HepG2 (cell line): ENCODE data around the gene NRSN2. TPM values are rescaled to one million over a fixed set of nuclear protein-coding genes. Genes with fewer than 3 reads are reported as not detected.

Experiments used
- ARNT ChIP-seq: fragments of 450-650 bp; IDR thresholded peaks from 2 replicates; pipeline ENCODE4 v1.6.1; 2017
- BCL6 ChIP-seq: IDR thresholded peaks from 2 replicates; pipeline ENCODE4 v1.6.1; 2016; ENCODE audit warnings: missing genetic modification reagents, missing compliant biosample characterization
- GLI4 ChIP-seq: sonication (generic); formaldehyde crosslinking; IDR thresholded peaks from 2 replicates; pipeline ENCODE4 v1.5.1; 2020; ENCODE audit warnings: missing genetic modification reagents, mild to moderate bottlenecking, moderate library complexity, borderline replicate concordance
- KMT2A ChIP-seq: sonication (generic); formaldehyde crosslinking; IDR thresholded peaks from 2 replicates; pipeline ENCODE4 v1.4.0; 2020; ENCODE audit warnings: missing genetic modification reagents
- PAWR ChIP-seq: sonication (generic); formaldehyde crosslinking; IDR thresholded peaks from 2 replicates; pipeline ENCODE4 v1.4.0; 2020; ENCODE audit warnings: missing genetic modification reagents, mild to moderate bottlenecking, borderline replicate concordance
- RBFOX2 ChIP-seq: fragments of 200-400 bp; formaldehyde crosslinking; IDR thresholded peaks from 2 replicates; pipeline ENCODE4 v1.6.1; 2017; ENCODE audit warnings: low read depth, mild to moderate bottlenecking, low read length
- RERE ChIP-seq: IDR thresholded peaks from 2 replicates; pipeline ENCODE4 v1.6.1; 2016; ENCODE audit warnings: low read depth, missing genetic modification reagents, missing compliant biosample characterization
- REST ChIP-seq, 2 experiments: IDR thresholded peaks; 2 replicates each; pipeline ENCODE4 v1.6.1; 2011 to 2012; ENCODE audit warnings: low read length in 2 of 2, borderline replicate concordance in 1 of 2, low read depth in 1 of 2, mild to moderate bottlenecking in 1 of 2, moderate library complexity in 1 of 2
- ZBTB1 ChIP-seq: sonication (generic); formaldehyde crosslinking; IDR thresholded peaks from 2 replicates; pipeline ENCODE4 v1.4.0; 2020; ENCODE audit warnings: missing genetic modification reagents, borderline replicate concordance
- ZFX ChIP-seq: sonication (generic); formaldehyde crosslinking; IDR thresholded peaks from 2 replicates; pipeline ENCODE4 v1.4.0; 2020; ENCODE audit warnings: mild to moderate bottlenecking, low read depth, missing genetic modification reagents, moderate library complexity
- ZNF691 ChIP-seq: sonication (generic); formaldehyde crosslinking; IDR thresholded peaks from 2 replicates; pipeline ENCODE4 v1.4.0; 2020; ENCODE audit warnings: missing genetic modification reagents, low read depth, mild to moderate bottlenecking, borderline replicate concordance
- polyA plus RNA-seq, 8 experiments: library from polyadenylated mRNA; depleted of rRNA in 3 of 8; stranded (reverse) in 7 of 8; unstranded in 1 of 8; fragments of >200 nt; fragmentation: Illumina TruSeq in 4 of 8; extraction: Trizol in 4 of 8; gene quantifications; 2 replicates each; pipeline versions ENCODE4 v1.2.1 to v1.2.3, GENCODE V29; 2011 to 2016; ENCODE audit warnings: low read depth in 4 of 8, missing spikeins in 1 of 8, mixed read lengths in 1 of 8; ENCODE audit not compliant: insufficient read depth in 1 of 8
- total RNA-seq, 5 experiments: library from RNA; depleted of rRNA; stranded (reverse); fragments of >200 nt; fragmentation: Illumina TruSeq; extraction: Trizol; gene quantifications; 2 replicates each; pipeline ENCODE4 v1.2.3, GENCODE V29; 2016; ENCODE audit warnings: low read depth in 1 of 5
- TF ChIP-seq, protein P1 (sequence below): sonication (generic); formaldehyde crosslinking; IDR thresholded peaks from 2 replicates; pipeline ENCODE4 v1.5.1; 2020; ENCODE audit warnings: mild to moderate bottlenecking, missing genetic modification reagents, borderline replicate concordance

The NRSN2 gene
- total and polyA plus RNA-seq, 2 of the 13 experiments (the other 11 are each of a cell fraction or from before 2014, with no cell fraction given): 32.3 to 49.4 TPM

- peak in 1 of 2 experiments; percentile 85; a peak in 2 of 4 replicates for TF ChIP-seq REST (IDR thresholded peaks at IDR 0.05; ENCODE audit: borderline replicate concordance in 1 of 2, low read depth in 1 of 2, low read length in 2 of 2)
- TF ChIP-seq RBFOX2: peak; percentile 13
- peak; percentile 63; the same call in 1 of the 2 replicates for TF ChIP-seq KMT2A (CRISPR knock-in tag)
- TF ChIP-seq GLI4 (CRISPR knock-in tag): peak; percentile 78; the same call in 1 of the 2 replicates
- peak; percentile 90; the same call in 1 of the 2 replicates for TF ChIP-seq ZNF691 (CRISPR knock-in tag)
- peak; percentile 91 for TF ChIP-seq BCL6 (CRISPR knock-in tag)
- no peak for TF ChIP-seq ZBTB1 (CRISPR knock-in tag)
- TF ChIP-seq, protein P1, sequence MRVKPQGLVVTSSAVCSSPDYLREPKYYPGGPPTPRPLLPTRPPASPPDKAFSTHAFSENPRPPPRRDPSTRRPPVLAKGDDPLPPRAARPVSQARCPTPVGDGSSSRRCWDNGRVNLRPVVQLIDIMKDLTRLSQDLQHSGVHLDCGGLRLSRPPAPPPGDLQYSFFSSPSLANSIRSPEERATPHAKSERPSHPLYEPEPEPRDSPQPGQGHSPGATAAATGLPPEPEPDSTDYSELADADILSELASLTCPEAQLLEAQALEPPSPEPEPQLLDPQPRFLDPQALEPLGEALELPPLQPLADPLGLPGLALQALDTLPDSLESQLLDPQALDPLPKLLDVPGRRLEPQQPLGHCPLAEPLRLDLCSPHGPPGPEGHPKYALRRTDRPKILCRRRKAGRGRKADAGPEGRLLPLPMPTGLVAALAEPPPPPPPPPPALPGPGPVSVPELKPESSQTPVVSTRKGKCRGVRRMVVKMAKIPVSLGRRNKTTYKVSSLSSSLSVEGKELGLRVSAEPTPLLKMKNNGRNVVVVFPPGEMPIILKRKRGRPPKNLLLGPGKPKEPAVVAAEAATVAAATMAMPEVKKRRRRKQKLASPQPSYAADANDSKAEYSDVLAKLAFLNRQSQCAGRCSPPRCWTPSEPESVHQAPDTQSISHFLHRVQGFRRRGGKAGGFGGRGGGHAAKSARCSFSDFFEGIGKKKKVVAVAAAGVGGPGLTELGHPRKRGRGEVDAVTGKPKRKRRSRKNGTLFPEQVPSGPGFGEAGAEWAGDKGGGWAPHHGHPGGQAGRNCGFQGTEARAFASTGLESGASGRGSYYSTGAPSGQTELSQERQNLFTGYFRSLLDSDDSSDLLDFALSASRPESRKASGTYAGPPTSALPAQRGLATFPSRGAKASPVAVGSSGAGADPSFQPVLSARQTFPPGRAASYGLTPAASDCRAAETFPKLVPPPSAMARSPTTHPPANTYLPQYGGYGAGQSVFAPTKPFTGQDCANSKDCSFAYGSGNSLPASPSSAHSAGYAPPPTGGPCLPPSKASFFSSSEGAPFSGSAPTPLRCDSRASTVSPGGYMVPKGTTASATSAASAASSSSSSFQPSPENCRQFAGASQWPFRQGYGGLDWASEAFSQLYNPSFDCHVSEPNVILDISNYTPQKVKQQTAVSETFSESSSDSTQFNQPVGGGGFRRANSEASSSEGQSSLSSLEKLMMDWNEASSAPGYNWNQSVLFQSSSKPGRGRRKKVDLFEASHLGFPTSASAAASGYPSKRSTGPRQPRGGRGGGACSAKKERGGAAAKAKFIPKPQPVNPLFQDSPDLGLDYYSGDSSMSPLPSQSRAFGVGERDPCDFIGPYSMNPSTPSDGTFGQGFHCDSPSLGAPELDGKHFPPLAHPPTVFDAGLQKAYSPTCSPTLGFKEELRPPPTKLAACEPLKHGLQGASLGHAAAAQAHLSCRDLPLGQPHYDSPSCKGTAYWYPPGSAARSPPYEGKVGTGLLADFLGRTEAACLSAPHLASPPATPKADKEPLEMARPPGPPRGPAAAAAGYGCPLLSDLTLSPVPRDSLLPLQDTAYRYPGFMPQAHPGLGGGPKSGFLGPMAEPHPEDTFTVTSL (CRISPR knock-in tag): peak; percentile 83; the same call in 1 of the 2 replicates
- TF ChIP-seq ZFX (CRISPR knock-in tag): peak; percentile 89
- TF ChIP-seq RERE: peak; percentile 89
- no peak for TF ChIP-seq ARNT
- no peak for TF ChIP-seq PAWR (CRISPR knock-in tag)
These were observed 25.0 kb downstream of the NRSN2 start (continued) for GRCh38 chr20:371755-372542.
